ENCODE measurements around the gene OPCML.

OPCML gene

DNA sequence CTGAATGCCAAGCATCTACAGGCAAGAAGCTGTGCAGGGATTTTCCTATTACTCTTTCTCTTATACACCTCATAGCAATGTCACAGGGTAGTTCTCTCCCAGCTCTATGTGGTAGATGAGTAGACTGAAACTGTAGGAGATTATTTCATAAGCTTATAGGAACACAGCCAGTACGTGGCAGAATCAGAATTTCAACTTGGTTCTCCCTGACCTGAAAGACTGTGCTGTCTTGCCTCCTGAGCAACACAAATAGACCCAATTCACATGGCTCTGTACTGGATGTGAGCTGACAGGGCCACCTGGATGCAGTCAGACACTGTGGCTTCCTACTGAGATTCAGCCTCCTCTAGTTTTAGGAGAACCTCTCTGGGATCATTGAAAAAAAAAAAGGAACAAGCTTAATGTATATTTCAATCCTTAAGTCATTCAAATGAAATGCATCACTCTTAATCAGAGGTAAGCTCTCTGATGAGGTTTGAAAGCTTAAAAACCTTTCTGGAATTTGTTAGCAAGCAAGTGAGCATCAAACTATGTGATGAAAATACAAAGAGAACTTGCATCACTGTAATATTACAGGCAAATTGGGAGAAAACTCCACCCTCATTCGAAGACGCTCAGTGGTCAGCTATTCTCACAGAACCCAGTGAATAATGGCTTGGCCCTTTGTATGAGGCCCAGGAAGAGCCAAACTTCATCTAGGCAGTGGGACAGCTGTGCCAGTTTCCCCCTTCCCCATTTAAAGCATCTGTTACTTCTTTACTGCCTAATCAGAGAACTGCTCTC, 1122.5 kb downstream of the OPCML start:
- H3K27me3 ChIP-seq = no peaks in the 10 kb centered on the region
- H3K27ac ChIP-seq = no peak overlapping the region
- TF ChIP-seq CTCF (IDR thresholded peaks at IDR 0.05) = no peak
- no peaks in the 10 kb centered on the region for H3K4me1 ChIP-seq (ENCODE audit: control insufficient read depth in 1 of 2, insufficient read depth in 1 of 2, low read depth in 1 of 2, low read length in 1 of 2)
- H3K9me3 ChIP-seq = no peaks in the 10 kb centered on the region
- no peak overlapping the region for H3K4me3 ChIP-seq (ENCODE audit: low read depth in 1 of 2, low read length in 1 of 2)
- no peaks in the 10 kb centered on the region for H3K36me3 ChIP-seq

DNA sequence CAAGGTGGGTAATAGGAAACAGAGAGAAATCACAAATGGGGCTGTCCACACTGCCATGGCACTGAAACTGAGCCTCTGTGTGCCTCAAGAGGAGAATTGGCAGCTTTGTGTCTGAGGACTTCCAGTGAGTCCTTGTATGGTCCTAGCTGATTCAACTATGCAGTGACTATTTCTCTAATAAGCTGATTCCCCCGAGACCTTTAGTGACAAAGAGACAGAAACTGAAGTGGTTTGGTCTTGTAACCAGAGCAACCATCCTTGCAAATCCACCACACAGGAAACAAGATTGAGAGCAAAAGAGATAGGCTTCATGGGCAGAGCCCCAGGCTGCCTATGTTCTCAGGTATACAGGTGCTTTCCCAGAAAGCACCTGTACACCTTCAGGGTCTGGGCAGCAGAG, 1123.4 kb downstream of the OPCML start:
- no peak overlapping the region for H3K4me3 ChIP-seq (ENCODE audit: low read depth in 1 of 2, low read length in 1 of 2)
- no peak for TF ChIP-seq CTCF (IDR thresholded peaks at IDR 0.05)
- no peaks in the 10 kb centered on the region for H3K27me3 ChIP-seq
- H3K36me3 ChIP-seq = no peaks in the 10 kb centered on the region
- no peaks in the 10 kb centered on the region for H3K4me1 ChIP-seq (ENCODE audit: control insufficient read depth in 1 of 2, insufficient read depth in 1 of 2, low read depth in 1 of 2, low read length in 1 of 2)
- H3K27ac ChIP-seq = no peak overlapping the region
- H3K9me3 ChIP-seq = no peaks in the 10 kb centered on the region

DNA sequence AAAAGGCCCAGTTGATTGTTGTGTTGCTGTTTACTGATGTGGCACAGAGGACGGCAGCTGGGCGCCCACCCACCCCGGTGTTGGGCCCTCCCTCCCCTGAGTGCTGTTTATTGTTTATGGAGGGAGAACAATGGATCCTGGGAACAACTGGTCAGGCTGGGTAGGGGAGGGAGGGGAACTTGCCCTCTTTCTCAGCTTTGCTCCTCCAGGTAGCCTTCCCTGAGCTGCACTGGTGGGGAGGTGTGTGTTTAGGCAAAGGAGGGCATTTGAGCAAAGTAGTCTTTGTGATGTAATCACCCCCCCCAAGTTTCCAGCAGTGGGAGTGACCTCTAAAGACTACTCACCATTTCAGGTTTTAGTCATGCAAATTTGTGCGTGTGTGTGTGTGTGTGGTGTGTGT, 1126.6 kb downstream of the OPCML start:
- H3K4me1 ChIP-seq (ENCODE audit: control insufficient read depth in 1 of 2, insufficient read depth in 1 of 2, low read depth in 1 of 2, low read length in 1 of 2) = no peaks in the 10 kb centered on the region
- H3K36me3 ChIP-seq = no peaks in the 10 kb centered on the region
- TF ChIP-seq CTCF (IDR thresholded peaks at IDR 0.05) = no peak
- no peaks in the 10 kb centered on the region for H3K27me3 ChIP-seq
- H3K27ac ChIP-seq = no peak overlapping the region
- no peak overlapping the region for H3K4me3 ChIP-seq (ENCODE audit: low read depth in 1 of 2, low read length in 1 of 2)
- H3K9me3 ChIP-seq = no peaks in the 10 kb centered on the region

- Histone ChIP-seq H3K4me3 (ENCODE audit: low read depth in 1 of 2, low read length in 1 of 2) (no peak overlapping the region), H3K9me3 (no peaks in the 10 kb centered on the region), H3K27ac (no peak overlapping the region), H3K4me1 (ENCODE audit: control insufficient read depth in 1 of 2, insufficient read depth in 1 of 2, low read depth in 1 of 2, low read length in 1 of 2) (no peaks in the 10 kb centered on the region), H3K36me3 (no peaks in the 10 kb centered on the region), H3K27me3 (no peaks in the 10 kb centered on the region)
- no peak for TF ChIP-seq CTCF (IDR thresholded peaks at IDR 0.05)
Measured at GRCh38 chr11:132402071-132402684, 1130.1 kb downstream of the OPCML start.

DNA sequence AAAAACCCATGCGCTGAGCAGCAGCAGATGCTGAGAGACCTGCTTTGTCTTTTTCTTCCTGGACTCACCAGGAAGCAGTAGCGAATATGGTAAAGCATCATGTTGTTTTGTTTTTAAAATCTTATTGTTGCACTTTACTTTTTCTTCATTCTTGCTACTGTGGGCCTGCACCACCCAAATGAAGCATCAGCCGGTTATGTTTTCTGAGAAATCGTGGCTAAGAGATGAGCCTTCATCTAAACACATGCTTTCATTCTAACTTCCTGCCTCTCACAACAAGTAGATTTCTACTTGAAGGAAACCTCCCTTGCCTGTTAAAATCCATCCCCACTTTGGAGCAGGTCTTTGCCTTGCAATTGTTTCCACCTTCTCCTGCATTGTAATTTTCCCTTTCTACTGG, 1136.0 kb downstream of the OPCML start:
- no peak overlapping the region for H3K27ac ChIP-seq
- no peak for TF ChIP-seq CTCF (IDR thresholded peaks at IDR 0.05)
- no peaks in the 10 kb centered on the region for H3K27me3 ChIP-seq
- H3K36me3 ChIP-seq = no peaks in the 10 kb centered on the region
- no peaks in the 10 kb centered on the region for H3K4me1 ChIP-seq (ENCODE audit: control insufficient read depth in 1 of 2, insufficient read depth in 1 of 2, low read depth in 1 of 2, low read length in 1 of 2)
- H3K4me3 ChIP-seq (ENCODE audit: low read depth in 1 of 2, low read length in 1 of 2) = no peak overlapping the region
- no peaks in the 10 kb centered on the region for H3K9me3 ChIP-seq
